GM12892 (cell line): ENCODE results near the gene FAM168A.

Experiments
- POLR2A ChIP-seq: IDR thresholded peaks from 2 replicates; pipeline ENCODE4 v1.6.1; 2011; ENCODE audit warnings: low read depth, low read length, control low read depth
- POLR2AphosphoS5 ChIP-seq: IDR thresholded peaks from 2 replicates; pipeline ENCODE4 v1.6.1; 2011; ENCODE audit warnings: low read depth, low read length, control low read depth

GRCh38 chr11:73431396-73431795 lies 166.5 kb downstream of the FAM168A start:
- TF ChIP-seq POLR2A (no peak), POLR2AphosphoS5 (no peak)
